IMR-90 (cell line): ENCODE data around the gene CDK14. TPM values are rescaled to one million over a fixed set of nuclear protein-coding genes. Genes with fewer than 3 reads are reported as not detected.

ENCODE experiments used
- ATAC-seq: fragments of 200-7000 bp; cut with Tn5 transposase; 2 replicates; pipeline ENCODE4 v1.9.1; 2020; ENCODE audit warnings: low read depth, mild to moderate bottlenecking, moderate library complexity
- BruUV-seq: library from RNA; stranded (reverse); fragments of 400-500 nt; replicated peaks from 2 replicates; lab custom pipeline; 2021; lab: Mats Ljungman, UMichigan
- CTCF ChIA-PET: fragments of 300-600 bp; formaldehyde crosslinking; extraction: SDS; loops from one replicate; lab custom pipeline; 2021; ENCODE audit warnings: antibody characterized with exemption; lab: Yijun Ruan, JAX
- POLR2A ChIA-PET: fragments of 300-600 bp; sonication (Branson Sonifier 250); formaldehyde crosslinking; loops from one replicate; lab custom pipeline; 2022; ENCODE audit warnings: antibody characterized with exemption; ENCODE audit not compliant: unreplicated experiment; lab: Charles Lee
- DNase-seq: peaks from one replicate; pipeline ENCODE4 v3.0.0; 2013
- H2AFZ ChIP-seq: replicated peaks from 2 replicates; pipeline ENCODE3; 2013; ENCODE audit warnings: low read length, mild to moderate bottlenecking; ENCODE audit not compliant: poor library complexity
- H2AK5ac ChIP-seq: 2 replicates; pipeline ENCODE4 v1.6.1; 2013; ENCODE audit warnings: low read depth, low read length, inconsistent platforms
- H2AK9ac ChIP-seq: replicated peaks from 2 replicates; pipeline ENCODE3; 2013; ENCODE audit warnings: mild to moderate bottlenecking, low read depth, low read length, moderate library complexity; ENCODE audit not compliant: poor library complexity
- H2BK120ac ChIP-seq: 2 replicates; pipeline ENCODE4 v1.6.1; 2013; ENCODE audit warnings: low read depth, low read length, inconsistent platforms
- H2BK15ac ChIP-seq: 3 replicates; pipeline ENCODE4 v1.6.1; 2013; ENCODE audit warnings: low read depth, low read length, inconsistent platforms
- H2BK20ac ChIP-seq: 2 replicates; pipeline ENCODE4 v1.6.1; 2013; ENCODE audit warnings: low read depth, mild to moderate bottlenecking, inconsistent platforms, low read length, moderate library complexity
- H2BK5ac ChIP-seq: 2 replicates; pipeline ENCODE4 v1.6.1; 2013; ENCODE audit warnings: mild to moderate bottlenecking, low read depth, low read length, inconsistent platforms; ENCODE audit not compliant: poor library complexity, severe bottlenecking
- H3K14ac ChIP-seq: replicated peaks from 2 replicates; pipeline ENCODE4 v1.6.1; 2013; ENCODE audit warnings: low read depth, low read length, inconsistent platforms
- H3K18ac ChIP-seq: 2 replicates; pipeline ENCODE4 v1.6.1; 2013; ENCODE audit warnings: low read depth, low read length, control low read depth
- H3K23ac ChIP-seq: 2 replicates; pipeline ENCODE4 v1.6.1; 2013; ENCODE audit warnings: low read depth, low read length, inconsistent platforms
- H3K27ac ChIP-seq: 2 replicates; pipeline ENCODE4 v1.5.1; 2013; ENCODE audit warnings: mild to moderate bottlenecking, control low read depth, low read length; ENCODE audit not compliant: insufficient read depth
- H3K27me3 ChIP-seq: 2 replicates; pipeline ENCODE4 v1.6.1; 2013; ENCODE audit warnings: low read length; ENCODE audit not compliant: control insufficient read depth, insufficient read depth
- H3K36me3 ChIP-seq: 2 replicates; pipeline ENCODE4 v1.6.1; 2013; ENCODE audit warnings: low read length, mixed read lengths; ENCODE audit not compliant: control insufficient read depth, insufficient read depth
- H3K4ac ChIP-seq: 2 replicates; pipeline ENCODE4 v1.6.1; 2013; ENCODE audit warnings: low read depth, low read length, inconsistent platforms
- H3K4me1 ChIP-seq: 2 replicates; pipeline ENCODE4 v1.6.1; 2013; ENCODE audit warnings: low read length, mixed read lengths; ENCODE audit not compliant: control insufficient read depth, insufficient read depth
- H3K4me2 ChIP-seq: 2 replicates; pipeline ENCODE4 v1.6.1; 2013; ENCODE audit warnings: low read depth, mild to moderate bottlenecking, control low read depth, low read length, moderate library complexity
- H3K4me3 ChIP-seq: 2 replicates; pipeline ENCODE4 v1.5.1; 2013; ENCODE audit warnings: low read depth, mild to moderate bottlenecking, control low read depth, low read length, moderate library complexity; ENCODE audit not compliant: insufficient read depth
- H3K56ac ChIP-seq: 2 replicates; pipeline ENCODE4 v1.6.1; 2013; ENCODE audit warnings: low read length, inconsistent platforms; ENCODE audit not compliant: insufficient read depth; ENCODE audit errors: extremely low read depth
- H3K79me1 ChIP-seq, 2 experiments: 2 replicates each; pipeline ENCODE4 v1.6.1; 2013; ENCODE audit warnings: low read length in 2 of 2, inconsistent platforms in 1 of 2, low read depth in 1 of 2
- H3K9ac ChIP-seq: 2 replicates; pipeline ENCODE4 v1.6.1; 2013; ENCODE audit warnings: low read depth, low read length, control low read depth
- H3K9me1 ChIP-seq: 2 replicates; pipeline ENCODE4 v1.6.1; 2013; ENCODE audit warnings: low read length, inconsistent platforms; ENCODE audit not compliant: insufficient read depth
- H3K9me3 ChIP-seq: 2 replicates; pipeline ENCODE4 v1.6.1; 2013; ENCODE audit warnings: low read length; ENCODE audit not compliant: control insufficient read depth, insufficient read depth
- H4K20me1 ChIP-seq: 2 replicates; pipeline ENCODE4 v1.6.1; 2013; ENCODE audit warnings: low read length, inconsistent platforms; ENCODE audit not compliant: insufficient read depth
- H4K5ac ChIP-seq: 2 replicates; pipeline ENCODE4 v1.6.1; 2013; ENCODE audit warnings: mild to moderate bottlenecking, low read depth, low read length, control low read depth
- H4K8ac ChIP-seq, 2 experiments: 2 replicates each; pipeline ENCODE4 v1.6.1; 2013; ENCODE audit warnings: low read depth in 2 of 2, low read length in 2 of 2, control low read depth in 1 of 2, inconsistent platforms in 1 of 2
- H4K91ac ChIP-seq: 2 replicates; pipeline ENCODE4 v1.6.1; 2013; ENCODE audit warnings: low read depth, low read length, inconsistent platforms; ENCODE audit not compliant: insufficient read depth
- BHLHE40 ChIP-seq: fragments of 150-350 bp; IDR thresholded peaks from 2 replicates; pipeline ENCODE4 v1.6.1; 2016; ENCODE audit warnings: mild to moderate bottlenecking, low read depth, low read length
- CEBPB ChIP-seq: IDR thresholded peaks from 2 replicates; pipeline ENCODE4 v1.6.1; 2012; ENCODE audit warnings: low read depth, low read length, improper control_type of control experiment
- CHD1 ChIP-seq: IDR thresholded peaks from 2 replicates; pipeline ENCODE4 v1.6.1; 2012; ENCODE audit warnings: low read depth, low read length, improper control_type of control experiment
- CTCF ChIP-seq: conservative IDR thresholded peaks from 2 replicates; pipeline ENCODE4 v1.5.1; 2012; ENCODE audit warnings: mild to moderate bottlenecking, low read depth, low read length, improper control_type of control experiment
- ELK1 ChIP-seq: fragments of 150-350 bp; IDR thresholded peaks from 2 replicates; pipeline ENCODE4 v1.6.1; 2016; ENCODE audit warnings: low read depth, mild to moderate bottlenecking, low read length, moderate library complexity, borderline replicate concordance
- FOS ChIP-seq: fragments of 150-350 bp; IDR thresholded peaks from 2 replicates; pipeline ENCODE4 v1.6.1; 2016; ENCODE audit warnings: low read depth, low read length
- MAFK ChIP-seq: IDR thresholded peaks from 2 replicates; pipeline ENCODE4 v1.6.1; 2012; ENCODE audit warnings: low read depth, low read length, improper control_type of control experiment
- MAZ ChIP-seq: IDR thresholded peaks from 2 replicates; pipeline ENCODE4 v1.6.1; 2012; ENCODE audit warnings: low read depth, mild to moderate bottlenecking, low read length, improper control_type of control experiment, moderate library complexity, borderline replicate concordance
- MXI1 ChIP-seq: IDR thresholded peaks from 2 replicates; pipeline ENCODE4 v1.6.1; 2012; ENCODE audit warnings: low read depth, mild to moderate bottlenecking, low read length, moderate library complexity, borderline replicate concordance
- NFE2L2 ChIP-seq: fragments of 150-350 bp; IDR thresholded peaks from 2 replicates; pipeline ENCODE4 v1.6.1; 2016; ENCODE audit warnings: low read depth, mild to moderate bottlenecking, low read length
- POLR2A ChIP-seq: IDR thresholded peaks from 2 replicates; pipeline ENCODE4 v1.6.1; 2012; ENCODE audit warnings: mild to moderate bottlenecking, low read depth, low read length
- RAD21 ChIP-seq: IDR thresholded peaks from 2 replicates; pipeline ENCODE4 v1.6.1; 2012; ENCODE audit warnings: low read length, improper control_type of control experiment
- RCOR1 ChIP-seq: IDR thresholded peaks from 2 replicates; pipeline ENCODE4 v1.6.1; 2012; ENCODE audit warnings: mild to moderate bottlenecking, low read length, improper control_type of control experiment; ENCODE audit not compliant: insufficient replicate concordance
- RFX5 ChIP-seq: IDR thresholded peaks from 2 replicates; pipeline ENCODE4 v1.8.0; 2012; ENCODE audit warnings: low read depth, mild to moderate bottlenecking, low read length, moderate library complexity
- SMC3 ChIP-seq: fragments of 150-350 bp; IDR thresholded peaks from 2 replicates; pipeline ENCODE4 v1.6.1; 2016; ENCODE audit warnings: low read depth, mild to moderate bottlenecking, antibody characterized with exemption, low read length, moderate library complexity
- USF2 ChIP-seq: fragments of 150-350 bp; IDR thresholded peaks from 2 replicates; pipeline ENCODE4 v1.6.1; 2017; ENCODE audit warnings: mild to moderate bottlenecking, antibody characterized with exemption, low read length, low read depth
- WGBS, 2 experiments: methylation state at CpG; one replicate each; pipeline versions ENCODE4 v1.1.5 to v1.1.7; 2013; ENCODE audit warnings: missing lambda C conversion rate in 2 of 2; ENCODE audit not compliant: insufficient read length in 1 of 2; ENCODE audit errors: extremely low coverage in 2 of 2; 5-methylcytosine and 5-hydroxymethylcytosine counted together
- dilution Hi-C: fragments of 300-500 bp; cut with HindIII; formaldehyde crosslinking; loops from one replicate; pipeline ENCODE4 v1.14.3; 2018; ENCODE audit warnings: low sequenced_read_pairs; ENCODE audit not compliant: unreplicated experiment
- in situ Hi-C: fragments of 300-500 bp; cut with MboI; formaldehyde crosslinking; loops from 3 replicates; pipeline ENCODE4 v1.14.3; 2019; ENCODE audit warnings: low sequenced_read_pairs, inconsistent platforms, mixed read lengths
- intact Hi-C: fragments of 100-400 bp; cut with micrococcal nuclease; formaldehyde crosslinking; loops from 2 replicates; pipeline ENCODE4 v1.10.0; 2022
- polyA plus RNA-seq, 3 experiments: library from polyadenylated mRNA; depleted of rRNA; stranded (reverse); fragments of >200 nt; gene quantifications; 2 replicates each; pipeline ENCODE4 v1.2.3, GENCODE V29; 2012; ENCODE audit warnings: low replicate concordance in 1 of 3
- total RNA-seq: library from RNA; depleted of rRNA; stranded (reverse); fragments of >200 nt; gene quantifications from 2 replicates; pipeline ENCODE4 v1.2.3, GENCODE V29; 2012

CDK14 gene
- total and polyA plus RNA-seq, 2 of the 4 experiments (the other 2 are of a cell fraction): 10.1 to 29.6 TPM

GRCh38 chr7:91142743-91143142, 546.6 kb downstream of the CDK14 start:
- Histone ChIP-seq H2BK120ac (no peak overlapping the region), H2BK5ac (no peak overlapping the region), H2AFZ (no peak overlapping the region), H3K9me3 (no peaks in the 10 kb centered on the region), H4K20me1 (no peaks in the 10 kb centered on the region), H4K5ac (no peak overlapping the region), H2BK20ac (no peak overlapping the region), H3K4me1 (no peaks in the 10 kb centered on the region), H3K4ac (no peak overlapping the region), H3K79me1 (no peaks in the 10 kb centered on the region), H3K23ac (no peak overlapping the region), H3K4me2 (no peak overlapping the region), H3K4me3 (no peak overlapping the region), H3K27me3 (no peaks in the 10 kb centered on the region), H4K8ac (no peak overlapping the region), H3K36me3 (no peaks in the 10 kb centered on the region), H2AK9ac (no peak overlapping the region), H2AK5ac (no peak overlapping the region), H4K91ac (no peak overlapping the region), H2BK15ac (no peak overlapping the region), H3K9me1 (no peaks in the 10 kb centered on the region), H3K14ac (no peak overlapping the region), H3K9ac (no peak overlapping the region), H3K56ac (no peak overlapping the region), H3K18ac (no peak overlapping the region), H3K27ac (no peak overlapping the region)
- ChIA-PET POLR2A (no interaction called here), CTCF (no interaction called here)
- BruUV-seq: no TSS peak
- no peak for TF ChIP-seq POLR2A
- TF ChIP-seq SMC3: no peak
- TF ChIP-seq MAZ: no peak
- TF ChIP-seq CTCF: no peak
- TF ChIP-seq RCOR1: no peak
- TF ChIP-seq MXI1: no peak
- TF ChIP-seq FOS: no peak
- no peak for TF ChIP-seq RFX5
- TF ChIP-seq NFE2L2: no peak
- TF ChIP-seq MAFK: no peak
- no peak for TF ChIP-seq CEBPB
- no peak for TF ChIP-seq USF2
- TF ChIP-seq CHD1: no peak
- no peak for TF ChIP-seq RAD21
- no peak for TF ChIP-seq BHLHE40
- no peak for TF ChIP-seq ELK1
- intact Hi-C loops: no loop called here
- no peak for ATAC-seq
- no peak for DNase-seq
- in situ Hi-C loops: no loop called here
- dilution Hi-C loops: no loop called here
- WGBS, 2 experiments: no CpG with 5 or more reads among the region's 1 CpG
